GM18511 (cell line): ENCODE measurements around the gene MKNK2.
"Not testable (repeated sequence)": the region's sequence is repeated elsewhere in the genome, so short reads cannot be mapped to it uniquely, and the experiment has no call there.

Experiments used
- ATAC-seq: cut with Tn5 transposase; IDR thresholded peaks from one replicate; pipeline ENCODE4 v1.9.1; 2021; ENCODE audit warnings: mild to moderate bottlenecking, moderate library complexity; ENCODE audit not compliant: unreplicated experiment

MKNK2 gene

GRCh38 chr19:2044709-2045500 lies 6.1 kb downstream of the MKNK2 start:
- no peak for ATAC-seq

GRCh38 chr19:2043961-2044708 lies 6.9 kb downstream of the MKNK2 start:
- no peak for ATAC-seq

- no peak for ATAC-seq
Measured at GRCh38 chr19:2043251-2043641, 7.8 kb downstream of the MKNK2 start.

- no peak for ATAC-seq
Measured at GRCh38 chr19:2042485-2043250, 8.4 kb downstream of the MKNK2 start.

- peak; percentile 74 for ATAC-seq
Measured at GRCh38 chr19:2041683-2042484, 9.2 kb downstream of the MKNK2 start.

- ATAC-seq, result no peak
Measured at GRCh38 chr19:2041433-2041682, 9.7 kb downstream of the MKNK2 start.

GRCh38 chr19:2040647-2041432 lies 10.2 kb downstream of the MKNK2 start:
- ATAC-seq, result no peak

GRCh38 chr19:2039959-2040646 lies 10.9 kb downstream of the MKNK2 start:
- ATAC-seq, result no peak

- ATAC-seq, result no peak
Measured at GRCh38 chr19:2039089-2039958, 11.7 kb downstream of the MKNK2 start.

- no peak for ATAC-seq
Measured at GRCh38 chr19:2038284-2039088, 12.6 kb downstream of the MKNK2 start.

GRCh38 chr19:2037651-2038255 lies 13.3 kb downstream of the MKNK2 start:
- no peak for ATAC-seq

GRCh38 chr19:2036424-2036823 lies 14.6 kb downstream of the MKNK2 start:
- ATAC-seq, result no peak

GRCh38 chr19:2035590-2035991 lies 15.5 kb downstream of the MKNK2 start:
- ATAC-seq, result no peak

GRCh38 chr19:2034729-2035589 lies 16.1 kb downstream of the MKNK2 start:
- no peak for ATAC-seq

GRCh38 chr19:2034253-2034652 lies 16.8 kb downstream of the MKNK2 start:
- not testable (repeated sequence) for ATAC-seq

- ATAC-seq, result no peak
Measured at GRCh38 chr19:2033825-2034159, 17.3 kb downstream of the MKNK2 start.
